Upper lobe of left lung (tissue), 6 donors: ENCODE results near the gene PPA1. TPM values are rescaled to one million over a fixed set of nuclear protein-coding genes. Genes with fewer than 3 reads are reported as not detected.
A peak's percentile ranks its signal among the peaks of the same experiment; 100 is the strongest.

Experiments
- ATAC-seq, 2 donors: fragments of 200-7000 bp; cut with Tn5 transposase; one replicate each; pipeline ENCODE4 v1.9.1; 2022; ENCODE audit warnings: mild to moderate bottlenecking in 2 of 2, moderate library complexity in 2 of 2; ENCODE audit not compliant: low FRiP score in 2 of 2
- DNase-seq, 2 donors: peaks; one replicate each; pipeline ENCODE4 v3.0.0-alpha.2; 2019 to 2020
- H3K27ac ChIP-seq, 4 donors: fragments of 200-600 bp; sonication (generic); one replicate each; pipeline ENCODE4 v1.5.1; 2016 to 2019
- H3K27me3 ChIP-seq, 4 donors: fragments of 200-600 bp; sonication (generic); one replicate each; pipeline ENCODE4 v1.5.1; 2017 to 2019
- H3K36me3 ChIP-seq, 4 donors: fragments of 200-600 bp; sonication (generic); one replicate each; pipeline ENCODE4 v1.5.1; 2016 to 2019
- H3K4me1 ChIP-seq, 4 donors: fragments of 200-600 bp; sonication (generic); one replicate each; pipeline ENCODE4 v1.5.1; 2018 to 2019
- H3K4me3 ChIP-seq, 4 donors: fragments of 200-600 bp; sonication (generic); one replicate each; pipeline ENCODE4 v1.5.1; 2017 to 2019; ENCODE audit warnings: mild to moderate bottlenecking in 2 of 4, moderate library complexity in 1 of 4
- H3K9me3 ChIP-seq, 4 donors: fragments of 200-600 bp; sonication (generic); one replicate each; pipeline ENCODE4 v1.5.1; 2018 to 2019
- EP300 ChIP-seq, 4 donors: sonication (generic); formaldehyde crosslinking; IDR thresholded peaks; one replicate each; pipeline ENCODE4 v1.5.1; 2017; ENCODE audit warnings: antibody characterized with exemption in 4 of 4, control low read depth in 2 of 4
- POLR2A ChIP-seq, 4 donors: fragments of 450-650 bp; IDR thresholded peaks; one replicate each; pipeline ENCODE4 v1.5.1; 2016 to 2017; ENCODE audit warnings: antibody characterized with exemption in 4 of 4, mild to moderate bottlenecking in 2 of 4
- POLR2AphosphoS5 ChIP-seq, 2 donors: sonication (generic); formaldehyde crosslinking; IDR thresholded peaks; one replicate each; pipeline ENCODE4 v1.5.1; 2017; ENCODE audit warnings: antibody characterized with exemption in 2 of 2
- WGBS, 2 donors: methylation state at CpG; one replicate each; pipeline ENCODE4 v1.1.5; 2017 to 2018; 5-methylcytosine and 5-hydroxymethylcytosine counted together
- total RNA-seq, 6 donors: library from RNA; depleted of rRNA in 4 of 6; stranded (reverse); fragments of >200 nt in 4 of 6; gene quantifications; one replicate each; pipeline versions ENCODE4 v1.1.0 to v1.2.1, GENCODE V29; 2016 to 2021
- TF ChIP-seq, protein P1 (sequence below), 6 experiments: fragments of 450-650 bp in 4 of 6; fragments of 200-600 bp in 2 of 6; sonication (generic) in 2 of 6; IDR thresholded peaks; one replicate each; pipeline ENCODE4 v1.5.1; 2016 to 2019; ENCODE audit warnings: antibody characterized with exemption in 6 of 6
- donor health status: DM: no; HTN: no; CAD: no; lungs with moderate emphysema.
- donor health status: DM: no; HTN: yes; CAD: no; lungs with severe emphysema.

PPA1 gene
- total RNA-seq, 6 donors from 2014 or later: 46.1 to 205 (median 154) TPM

DNA sequence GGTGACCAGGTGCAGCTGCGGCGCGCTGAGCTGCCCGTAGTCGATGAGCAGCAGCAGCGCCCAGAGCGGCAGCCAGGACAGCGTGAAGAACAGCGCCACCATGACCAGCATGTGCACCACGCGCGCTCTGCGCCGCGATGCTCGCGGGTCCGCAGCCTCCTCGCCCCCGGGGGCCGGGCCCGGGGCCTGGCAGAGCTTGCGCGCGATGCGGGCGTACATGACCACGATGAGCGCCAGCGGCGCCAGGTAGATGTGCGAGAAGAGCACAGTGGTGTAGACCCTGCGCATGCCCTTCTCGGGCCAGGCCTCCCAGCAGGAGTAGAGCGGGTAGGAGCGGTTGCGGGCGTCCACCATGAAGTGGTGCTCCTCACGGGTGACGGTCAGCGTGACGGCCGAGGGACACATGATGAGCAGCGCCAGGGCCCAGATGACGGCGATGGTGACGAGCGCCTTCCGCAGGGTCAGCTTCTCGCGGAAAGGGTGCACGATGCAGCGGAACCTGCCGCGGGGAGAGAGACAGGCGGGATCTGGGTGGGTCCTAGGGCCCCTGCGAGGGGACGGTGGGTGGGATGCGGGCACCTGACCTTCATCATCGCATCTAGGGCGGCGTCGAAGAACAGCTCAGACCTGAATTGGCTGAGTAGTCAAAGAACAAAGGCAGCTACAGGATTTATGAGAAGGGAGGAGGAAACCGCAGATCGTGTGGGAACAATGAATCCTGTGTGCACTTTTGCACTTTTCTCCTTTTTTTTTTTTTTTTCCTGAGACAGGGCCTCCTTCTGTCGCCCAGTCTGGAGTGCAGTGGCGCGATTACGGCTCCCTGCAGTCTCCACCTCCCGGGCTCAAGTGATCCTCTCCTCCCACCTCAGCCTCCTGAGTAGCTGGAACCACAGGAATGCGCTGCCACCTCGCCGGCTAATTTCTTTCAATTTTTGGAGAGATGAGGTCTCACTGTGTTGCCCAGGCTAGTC is 22.4 kb upstream of the PPA1 start:
- Histone ChIP-seq H3K4me1 (peaks cover 4 to 19% (median 13%) of the 10 kb centered on the region in 4 donors), H3K27ac (no peak overlapping the region), H3K27me3 (peaks cover 0 to 13% (median 11%) of the 10 kb centered on the region in 4 donors), H3K4me3 (peak overlapping the region in 2 of 4 donors; percentile 13 to 15), H3K9me3 (no peaks in the 10 kb centered on the region), H3K36me3 (no peaks in the 10 kb centered on the region)
- ATAC-seq: peak; percentile 39 to 71
- TF ChIP-seq POLR2AphosphoS5 (IDR thresholded peaks at IDR 0.05) (no peak), POLR2A (IDR thresholded peaks at IDR 0.05) (no peak), EP300 (IDR thresholded peaks at IDR 0.05) (no peak)
- TF ChIP-seq, protein P1, sequence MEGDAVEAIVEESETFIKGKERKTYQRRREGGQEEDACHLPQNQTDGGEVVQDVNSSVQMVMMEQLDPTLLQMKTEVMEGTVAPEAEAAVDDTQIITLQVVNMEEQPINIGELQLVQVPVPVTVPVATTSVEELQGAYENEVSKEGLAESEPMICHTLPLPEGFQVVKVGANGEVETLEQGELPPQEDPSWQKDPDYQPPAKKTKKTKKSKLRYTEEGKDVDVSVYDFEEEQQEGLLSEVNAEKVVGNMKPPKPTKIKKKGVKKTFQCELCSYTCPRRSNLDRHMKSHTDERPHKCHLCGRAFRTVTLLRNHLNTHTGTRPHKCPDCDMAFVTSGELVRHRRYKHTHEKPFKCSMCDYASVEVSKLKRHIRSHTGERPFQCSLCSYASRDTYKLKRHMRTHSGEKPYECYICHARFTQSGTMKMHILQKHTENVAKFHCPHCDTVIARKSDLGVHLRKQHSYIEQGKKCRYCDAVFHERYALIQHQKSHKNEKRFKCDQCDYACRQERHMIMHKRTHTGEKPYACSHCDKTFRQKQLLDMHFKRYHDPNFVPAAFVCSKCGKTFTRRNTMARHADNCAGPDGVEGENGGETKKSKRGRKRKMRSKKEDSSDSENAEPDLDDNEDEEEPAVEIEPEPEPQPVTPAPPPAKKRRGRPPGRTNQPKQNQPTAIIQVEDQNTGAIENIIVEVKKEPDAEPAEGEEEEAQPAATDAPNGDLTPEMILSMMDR (IDR thresholded peaks at IDR 0.05): no peak
- DNase-seq: peak; percentile 52 to 82
- 23 to 27% methylated on average over 29 to 55 of the region's 73 CpGs for WGBS, 2 donors

- DNase-seq: peak in 1 of 2 donors; percentile 77
- no peak for ATAC-seq
- Histone ChIP-seq H3K27ac (no peak overlapping the region), H3K4me1 (peaks cover 4 to 19% (median 13%) of the 10 kb centered on the region in 4 donors), H3K27me3 (peaks cover 0 to 13% (median 11%) of the 10 kb centered on the region in 4 donors), H3K9me3 (no peaks in the 10 kb centered on the region), H3K4me3 (peak overlapping the region in 2 of 4 donors; percentile 13 to 15), H3K36me3 (no peaks in the 10 kb centered on the region)
- no peak for TF ChIP-seq EP300 (IDR thresholded peaks at IDR 0.05)
- TF ChIP-seq POLR2AphosphoS5 (IDR thresholded peaks at IDR 0.05): no peak
- TF ChIP-seq, protein P1 (IDR thresholded peaks at IDR 0.05): no peak
- no peak for TF ChIP-seq POLR2A (IDR thresholded peaks at IDR 0.05)
- 56 to 71% methylated on average over 21 to 33 of the region's 40 CpGs for WGBS, 2 donors
Measured at GRCh38 chr10:70254778-70255328, 21.6 kb upstream of the PPA1 start.

DNA sequence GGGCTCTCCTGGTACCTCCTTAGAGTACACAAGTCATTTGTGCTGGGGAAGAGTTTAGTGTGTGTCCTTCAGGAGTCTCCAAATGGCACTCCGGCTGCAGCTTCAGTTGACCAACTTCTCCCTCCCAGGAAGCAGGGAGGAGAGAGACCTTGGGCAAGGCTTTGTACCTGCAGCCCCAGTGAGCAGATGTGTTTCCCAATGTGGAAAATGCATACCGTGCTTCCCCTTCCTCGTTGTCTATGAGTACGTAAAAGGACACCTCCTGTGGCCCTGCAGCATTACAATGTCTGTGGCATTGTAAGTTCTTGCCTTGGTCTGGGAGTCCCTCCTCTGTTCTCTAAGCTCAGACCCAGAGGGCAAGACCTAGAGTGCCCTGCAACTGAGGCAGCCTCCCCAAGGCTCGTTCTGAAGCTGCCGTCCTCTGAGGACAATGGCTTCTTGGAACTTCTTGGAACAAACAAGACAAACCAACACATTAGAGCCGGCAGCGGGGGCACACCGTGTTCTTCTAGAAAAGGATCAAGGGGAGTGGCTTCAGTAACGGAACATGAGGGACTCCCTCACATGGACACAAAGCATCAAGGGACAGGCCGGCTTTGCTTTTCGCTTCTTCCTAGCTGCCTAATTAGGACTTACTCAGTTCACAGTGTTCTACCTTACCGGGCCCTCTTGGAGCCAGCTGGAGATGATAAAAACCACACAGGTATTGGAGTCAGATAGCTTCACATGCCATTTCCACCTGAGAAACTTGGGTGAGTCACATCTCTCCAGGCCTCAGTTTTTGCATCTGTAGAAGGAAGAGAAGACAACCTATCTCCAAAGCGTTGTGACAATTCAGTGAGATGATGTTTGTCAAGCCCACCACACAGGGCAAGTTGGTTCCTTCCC is 20.9 kb upstream of the PPA1 start:
- Histone ChIP-seq H3K9me3 (no peaks in the 10 kb centered on the region), H3K4me3 (no peak overlapping the region), H3K36me3 (no peaks in the 10 kb centered on the region), H3K27me3 (peaks cover 0 to 13% (median 11%) of the 10 kb centered on the region in 4 donors), H3K27ac (no peak overlapping the region), H3K4me1 (peaks cover 4 to 19% (median 13%) of the 10 kb centered on the region in 4 donors)
- ATAC-seq (no peak), DNase-seq (no peak)
- TF ChIP-seq, protein P1 (IDR thresholded peaks at IDR 0.05): no peak
- TF ChIP-seq POLR2A (IDR thresholded peaks at IDR 0.05) (no peak), POLR2AphosphoS5 (IDR thresholded peaks at IDR 0.05) (no peak), EP300 (IDR thresholded peaks at IDR 0.05) (no peak)
- 75 to 76% methylated on average over 11 to 14 of the region's 14 CpGs for WGBS, 2 donors

DNA sequence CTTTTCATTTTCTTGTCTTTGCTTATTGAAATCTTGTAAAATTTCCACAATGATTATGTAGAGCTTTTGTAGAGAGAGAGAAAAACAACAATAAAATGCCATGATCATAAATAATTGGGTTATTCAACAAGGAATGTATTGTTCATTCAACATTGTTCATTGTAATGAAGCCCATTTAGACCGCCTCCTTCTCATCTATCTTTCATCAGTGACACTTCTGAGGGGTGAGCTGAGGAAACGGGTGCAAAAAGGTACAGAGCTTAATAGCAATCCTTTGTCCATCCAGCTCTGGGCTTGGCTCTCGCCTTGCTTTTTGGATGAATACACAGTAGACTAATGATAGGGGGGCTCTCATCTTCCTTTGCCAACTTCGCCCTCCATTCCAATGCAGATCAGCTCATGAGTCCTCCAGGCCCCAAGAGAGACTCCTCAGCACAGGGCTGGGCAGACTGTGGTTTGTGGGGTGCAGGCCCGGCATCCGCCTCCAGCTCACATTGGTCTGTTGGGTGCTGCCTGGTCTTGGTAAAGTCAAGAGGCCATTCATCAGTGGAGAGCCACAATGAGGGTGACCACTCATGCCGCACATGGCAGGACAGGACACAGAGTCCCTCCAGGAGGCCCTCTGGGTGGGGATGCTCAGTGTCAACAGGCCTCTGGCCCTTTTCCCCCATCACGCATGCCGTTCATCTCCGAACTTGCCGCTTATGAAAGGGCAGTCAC is 17.9 kb upstream of the PPA1 start:
- no peak overlapping the region for H3K4me3 ChIP-seq
- no peaks in the 10 kb centered on the region for H3K36me3 ChIP-seq
- TF ChIP-seq POLR2A (IDR thresholded peaks at IDR 0.05): no peak
- no peak for TF ChIP-seq POLR2AphosphoS5 (IDR thresholded peaks at IDR 0.05)
- TF ChIP-seq EP300 (IDR thresholded peaks at IDR 0.05): no peak
- TF ChIP-seq, protein P1 (IDR thresholded peaks at IDR 0.05): no peak
- ATAC-seq (no peak), DNase-seq (peak in 1 of 2 donors; percentile 17)
- H3K4me1 ChIP-seq: peaks cover 4 to 16% (median 12%) of the 10 kb centered on the region in 4 donors
- 94 to 95% methylated on average over 11 of the region's 11 CpGs for WGBS, 2 donors
- no peaks in the 10 kb centered on the region for H3K9me3 ChIP-seq
- H3K27me3 ChIP-seq: peaks cover 0 to 13% (median 11%) of the 10 kb centered on the region in 4 donors
- H3K27ac ChIP-seq: no peak overlapping the region
